ENCODE measurements around the gene METTL16.

- TF ChIP-seq CTCF (conservative IDR thresholded peaks at IDR 0.05; ENCODE audit: low read depth in 2 of 2) (no peak), REST (IDR thresholded peaks at IDR 0.05; ENCODE audit: unreplicated experiment) (no peak), CREB1 (CRISPR knock-in tag; IDR thresholded peaks at IDR 0.05; ENCODE audit: low read depth) (no peak), EZH2phosphoT487 (IDR thresholded peaks at IDR 0.05; ENCODE audit: unreplicated experiment) (no peak), JUNB (IDR thresholded peaks at IDR 0.05; ENCODE audit: unreplicated experiment) (no peak), ZNF462 (CRISPR knock-in tag; IDR thresholded peaks at IDR 0.05) (no peak), POLR2AphosphoS5 (IDR thresholded peaks at IDR 0.05; ENCODE audit: low read depth) (no peak), ZNF114 (CRISPR knock-in tag; IDR thresholded peaks at IDR 0.05) (no peak), EZH2 (IDR thresholded peaks at IDR 0.05; ENCODE audit: low read depth, unreplicated experiment) (no peak), NANOG (IDR thresholded peaks at IDR 0.05; ENCODE audit: borderline replicate concordance) (no peak), ETS1 (IDR thresholded peaks at IDR 0.05) (no peak)
Measured at GRCh38 chr17:2485970-2486369, 25.7 kb downstream of the METTL16 start.

Measured in GM23338 (cell line).